ENCODE results near the gene MCHR1. TPM values are rescaled to one million over a fixed set of nuclear protein-coding genes. Genes with fewer than 3 reads are reported as not detected.

Gene MCHR1
- polyA plus RNA-seq, 3 donors, result 0.05 to 0.09 TPM; not detected in 1

DNA sequence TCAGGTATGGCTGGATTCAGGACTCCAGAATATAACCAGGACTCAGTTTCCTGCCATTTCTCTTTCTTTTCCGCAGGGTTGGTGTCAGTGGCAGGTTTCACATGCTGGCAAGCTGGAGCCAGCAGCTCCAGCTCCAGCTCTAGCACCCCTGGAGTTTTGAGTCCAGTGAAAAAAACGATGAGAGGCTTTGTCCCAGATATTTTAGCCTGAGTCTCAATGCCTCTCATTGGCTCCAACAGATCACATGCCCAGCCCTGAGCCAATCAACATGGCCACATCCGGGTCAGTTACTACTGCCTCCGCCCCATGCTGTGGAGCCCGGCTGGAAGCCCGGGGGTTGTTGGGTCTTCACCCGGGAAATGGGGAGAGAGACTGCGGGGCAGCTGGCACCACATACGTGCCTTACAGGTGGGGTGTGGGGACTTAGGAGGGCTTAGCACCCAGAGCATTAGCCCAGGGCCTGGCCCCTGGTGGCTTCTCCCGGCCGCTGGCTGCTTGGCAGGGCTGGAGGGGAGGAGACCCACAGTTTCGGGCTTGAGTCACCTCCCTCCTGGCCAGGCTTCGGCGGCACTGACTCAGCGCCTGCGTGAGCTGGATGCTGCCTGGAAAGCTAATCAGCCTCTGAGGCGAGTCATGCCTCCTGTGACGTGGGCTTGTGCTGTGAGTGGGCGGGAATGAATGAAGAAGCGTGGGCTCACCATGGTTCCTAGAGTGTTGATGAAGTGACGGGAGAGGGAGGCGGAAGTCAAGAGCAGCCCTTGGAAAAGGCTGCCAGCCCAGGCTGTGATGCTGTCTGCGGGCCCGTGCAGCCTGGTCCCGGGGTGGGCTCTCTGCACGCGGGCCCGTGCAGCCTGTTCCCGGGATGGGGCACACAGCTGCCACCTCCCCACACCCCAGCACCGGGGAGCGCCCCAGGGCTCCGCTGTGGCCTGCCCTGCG, 27.5 kb upstream of the MCHR1 start:
- H2AFZ ChIP-seq (ENCODE audit: insufficient read depth, low read depth, low read length, poor library complexity, severe bottlenecking), result peak overlapping the region; percentile 67
- H3K9me3 Mint-ChIP-seq, result peaks cover 0 to 2% (median 0%) of the 10 kb centered on the region in 7 donors
- WGBS (ENCODE audit: insufficient coverage), result 45% methylated on average over 21 of the region's 33 CpGs
- no peaks in the 10 kb centered on the region for H4K20me1 ChIP-seq (ENCODE audit: insufficient read depth, low read length)
- H3K4me2 ChIP-seq (replicated peaks; ENCODE audit: extremely low read depth, low read length, poor library complexity, severe bottlenecking), result peak overlapping the region; percentile 44
- H3K27me3 Mint-ChIP-seq (ENCODE audit: low read depth in 3 of 3), result peaks cover 0 to 14% (median 3%) of the 10 kb centered on the region in 3 donors
- no peaks in the 10 kb centered on the region for H3K36me3 Mint-ChIP-seq
- H3K79me2 ChIP-seq (ENCODE audit: insufficient read depth, low read length), result no peaks in the 10 kb centered on the region
- no peaks in the 10 kb centered on the region for H3K27me3 ChIP-seq (ENCODE audit: control insufficient read depth in 2 of 2, insufficient read depth in 2 of 2, low read length in 2 of 2)
- H3K9me3 ChIP-seq (replicated peaks in 1 of 2; ENCODE audit: control insufficient read depth in 1 of 2, insufficient read depth in 1 of 2, low read length in 2 of 2), result no peaks in the 10 kb centered on the region
- DNase-seq, result peak; percentile 89 to 95 (median 91)
- H3K4me1 Mint-ChIP-seq, result peaks cover 7% of the 10 kb centered on the region
- TF ChIP-seq, protein P1, sequence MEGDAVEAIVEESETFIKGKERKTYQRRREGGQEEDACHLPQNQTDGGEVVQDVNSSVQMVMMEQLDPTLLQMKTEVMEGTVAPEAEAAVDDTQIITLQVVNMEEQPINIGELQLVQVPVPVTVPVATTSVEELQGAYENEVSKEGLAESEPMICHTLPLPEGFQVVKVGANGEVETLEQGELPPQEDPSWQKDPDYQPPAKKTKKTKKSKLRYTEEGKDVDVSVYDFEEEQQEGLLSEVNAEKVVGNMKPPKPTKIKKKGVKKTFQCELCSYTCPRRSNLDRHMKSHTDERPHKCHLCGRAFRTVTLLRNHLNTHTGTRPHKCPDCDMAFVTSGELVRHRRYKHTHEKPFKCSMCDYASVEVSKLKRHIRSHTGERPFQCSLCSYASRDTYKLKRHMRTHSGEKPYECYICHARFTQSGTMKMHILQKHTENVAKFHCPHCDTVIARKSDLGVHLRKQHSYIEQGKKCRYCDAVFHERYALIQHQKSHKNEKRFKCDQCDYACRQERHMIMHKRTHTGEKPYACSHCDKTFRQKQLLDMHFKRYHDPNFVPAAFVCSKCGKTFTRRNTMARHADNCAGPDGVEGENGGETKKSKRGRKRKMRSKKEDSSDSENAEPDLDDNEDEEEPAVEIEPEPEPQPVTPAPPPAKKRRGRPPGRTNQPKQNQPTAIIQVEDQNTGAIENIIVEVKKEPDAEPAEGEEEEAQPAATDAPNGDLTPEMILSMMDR (IDR thresholded peaks at IDR 0.05), result no peak
- peak overlapping the region; percentile 71 for H3K9ac ChIP-seq (ENCODE audit: insufficient read depth, low read length, poor library complexity, severe bottlenecking)
- H3K36me3 ChIP-seq (replicated peaks in 1 of 2; ENCODE audit: control insufficient read depth in 1 of 2, insufficient read depth in 2 of 2, low read length in 2 of 2), result no peaks in the 10 kb centered on the region
- H3K4me3 Mint-ChIP-seq, result peak overlapping the region; percentile 70 to 85
- peak overlapping the region; percentile 38 to 67 (median 51) for H3K4me3 ChIP-seq (replicated peaks in 1 of 3; ENCODE audit: low read depth in 2 of 3, low read length in 3 of 3)
- H3K27ac ChIP-seq (ENCODE audit: low read depth in 1 of 2, low read length in 2 of 2), result peak overlapping the region; percentile 68 to 85
- H3K4me1 ChIP-seq (ENCODE audit: control insufficient read depth in 1 of 2, insufficient read depth in 2 of 2, low read length in 2 of 2), result peaks cover 6 to 16% of the 10 kb centered on the region in 2 donors
- H3K27ac Mint-ChIP-seq, result peak overlapping the region; percentile 82 to 95 (median 94)
- intact Hi-C loops (cut with micrococcal nuclease), result loop anchor here in 1 of 2 donors (10.0 kb wide), 1 partner anchor 243 kb away; no protein-coding TSS in a partner anchor

DNA sequence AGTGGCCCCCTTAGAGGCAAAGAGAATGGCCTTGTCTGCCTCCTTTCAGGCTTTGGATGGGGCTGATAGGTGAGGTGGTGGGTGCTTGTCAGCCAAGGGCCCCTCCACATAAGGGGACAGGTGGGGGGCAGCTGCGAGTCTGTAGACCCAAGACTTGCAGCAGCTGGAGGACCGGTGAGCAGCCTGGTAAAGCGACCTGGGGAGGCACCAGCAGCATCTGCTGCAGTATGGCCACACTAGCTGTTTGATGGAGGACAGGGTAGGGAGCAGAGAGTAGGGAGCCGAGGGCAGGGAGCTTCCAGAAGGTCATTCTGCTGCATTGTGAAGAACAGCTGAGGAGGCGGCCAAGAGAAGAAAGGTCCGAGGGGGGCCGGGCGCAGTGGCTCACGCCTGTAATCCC, 25.9 kb upstream of the MCHR1 start:
- Histone ChIP-seq H3K9ac (ENCODE audit: insufficient read depth, low read length, poor library complexity, severe bottlenecking) (no peak overlapping the region), H3K27me3 (ENCODE audit: control insufficient read depth in 2 of 2, insufficient read depth in 2 of 2, low read length in 2 of 2) (no peaks in the 10 kb centered on the region), H3K4me1 (ENCODE audit: control insufficient read depth in 1 of 2, insufficient read depth in 2 of 2, low read length in 2 of 2) (peaks cover 6 to 16% of the 10 kb centered on the region in 2 donors), H3K79me2 (ENCODE audit: insufficient read depth, low read length) (no peaks in the 10 kb centered on the region), H3K4me3 (replicated peaks in 1 of 3; ENCODE audit: low read depth in 2 of 3, low read length in 3 of 3) (no peak overlapping the region), H2AFZ (ENCODE audit: insufficient read depth, low read depth, low read length, poor library complexity, severe bottlenecking) (no peak overlapping the region), H3K4me2 (replicated peaks; ENCODE audit: extremely low read depth, low read length, poor library complexity, severe bottlenecking) (no peak overlapping the region), H3K27ac (ENCODE audit: low read depth in 1 of 2, low read length in 2 of 2) (no peak overlapping the region), H3K36me3 (replicated peaks in 1 of 2; ENCODE audit: control insufficient read depth in 1 of 2, insufficient read depth in 2 of 2, low read length in 2 of 2) (no peaks in the 10 kb centered on the region), H3K9me3 (replicated peaks in 1 of 2; ENCODE audit: control insufficient read depth in 1 of 2, insufficient read depth in 1 of 2, low read length in 2 of 2) (no peaks in the 10 kb centered on the region), H4K20me1 (ENCODE audit: insufficient read depth, low read length) (no peaks in the 10 kb centered on the region)
- intact Hi-C loops (cut with micrococcal nuclease), result loop anchor here in 1 of 2 donors (10.0 kb wide), 1 partner anchor 241 kb away; no protein-coding TSS in a partner anchor
- Mint-ChIP-seq H3K4me1 (peaks cover 7% of the 10 kb centered on the region), H3K4me3 (no peak overlapping the region), H3K9me3 (peaks cover 0 to 2% (median 0%) of the 10 kb centered on the region in 7 donors), H3K36me3 (no peaks in the 10 kb centered on the region), H3K27me3 (ENCODE audit: low read depth in 3 of 3) (peaks cover 2 to 14% (median 3%) of the 10 kb centered on the region in 3 donors), H3K27ac (peak overlapping the region in 2 of 7 donors; percentile 38 to 61)
- TF ChIP-seq, protein P1 (IDR thresholded peaks at IDR 0.05), result no peak
- no peak for DNase-seq
- WGBS (ENCODE audit: insufficient coverage), result 98% methylated on average over 5 of the region's 9 CpGs

Data from CD14-positive monocyte (primary cell).